GM11168 (cell line): Measurements from ENCODE around the gene BEST2.
"Not testable (repeated sequence)": the region's sequence is repeated elsewhere in the genome, so short reads cannot be mapped to it uniquely, and the experiment has no call there.

Experiments
- in situ Hi-C: fragments of 300-500 bp; cut with MboI; formaldehyde crosslinking; loops from one replicate; pipeline ENCODE4 v1.12.0; 2022; ENCODE audit warnings: low sequenced_read_pairs; ENCODE audit not compliant: unreplicated experiment

Gene BEST2

GRCh38 chr19:12751635-12752034, at the start of gene BEST2:
Gene BEST2, plus strand, starts transcription at chr19:12751791. Its CDS starts 802 bp downstream, at chr19:12752593.
- in situ Hi-C loops: no loop called here

- in situ Hi-C loops: no loop called here
Observed at GRCh38 chr19:12703046-12703445, 48.5 kb upstream of the BEST2 start.

GRCh38 chr19:12705169-12705568, 46.4 kb upstream of the BEST2 start:
- in situ Hi-C loops: no loop called here

- in situ Hi-C loops: no loop called here
Observed at GRCh38 chr19:12705654-12706331, 45.8 kb upstream of the BEST2 start.

GRCh38 chr19:12706332-12706718, 45.3 kb upstream of the BEST2 start:
- in situ Hi-C loops: no loop called here

GRCh38 chr19:12708641-12709040, 43.0 kb upstream of the BEST2 start:
- in situ Hi-C loops: no loop called here

- in situ Hi-C loops: no loop called here
Observed at GRCh38 chr19:12711187-12711586, 40.4 kb upstream of the BEST2 start.

GRCh38 chr19:12712077-12712476, 39.5 kb upstream of the BEST2 start:
- in situ Hi-C loops: not testable (repeated sequence)

GRCh38 chr19:12713304-12713703, 38.3 kb upstream of the BEST2 start:
- in situ Hi-C loops: not testable (repeated sequence)

- in situ Hi-C loops: no loop called here
Observed at GRCh38 chr19:12715102-12715501, 36.5 kb upstream of the BEST2 start.

GRCh38 chr19:12715929-12716328, 35.7 kb upstream of the BEST2 start:
- in situ Hi-C loops: no loop called here

- in situ Hi-C loops: no loop called here
Observed at GRCh38 chr19:12720296-12720695, 31.3 kb upstream of the BEST2 start.

- in situ Hi-C loops: no loop called here
Observed at GRCh38 chr19:12720851-12721655, 30.5 kb upstream of the BEST2 start.

GRCh38 chr19:12721656-12722565, 29.7 kb upstream of the BEST2 start:
- in situ Hi-C loops: no loop called here

- in situ Hi-C loops: no loop called here
Observed at GRCh38 chr19:12722566-12723380, 28.8 kb upstream of the BEST2 start.

GRCh38 chr19:12723381-12723640, 28.3 kb upstream of the BEST2 start:
- in situ Hi-C loops: no loop called here

GRCh38 chr19:12723641-12724426, 27.8 kb upstream of the BEST2 start, which contains the start of gene TNPO2:
Gene TNPO2, minus strand, starts transcription at chr19:12723932. Its CDS starts 2,955 bp downstream, at chr19:12720977.
- in situ Hi-C loops: no loop called here

GRCh38 chr19:12725612-12726011, 26.0 kb upstream of the BEST2 start:
- in situ Hi-C loops: not testable (repeated sequence)

- in situ Hi-C loops: no loop called here
Observed at GRCh38 chr19:12726988-12727316, 24.6 kb upstream of the BEST2 start.
